ENCODE data around the gene AUH.

Gene AUH

DNA sequence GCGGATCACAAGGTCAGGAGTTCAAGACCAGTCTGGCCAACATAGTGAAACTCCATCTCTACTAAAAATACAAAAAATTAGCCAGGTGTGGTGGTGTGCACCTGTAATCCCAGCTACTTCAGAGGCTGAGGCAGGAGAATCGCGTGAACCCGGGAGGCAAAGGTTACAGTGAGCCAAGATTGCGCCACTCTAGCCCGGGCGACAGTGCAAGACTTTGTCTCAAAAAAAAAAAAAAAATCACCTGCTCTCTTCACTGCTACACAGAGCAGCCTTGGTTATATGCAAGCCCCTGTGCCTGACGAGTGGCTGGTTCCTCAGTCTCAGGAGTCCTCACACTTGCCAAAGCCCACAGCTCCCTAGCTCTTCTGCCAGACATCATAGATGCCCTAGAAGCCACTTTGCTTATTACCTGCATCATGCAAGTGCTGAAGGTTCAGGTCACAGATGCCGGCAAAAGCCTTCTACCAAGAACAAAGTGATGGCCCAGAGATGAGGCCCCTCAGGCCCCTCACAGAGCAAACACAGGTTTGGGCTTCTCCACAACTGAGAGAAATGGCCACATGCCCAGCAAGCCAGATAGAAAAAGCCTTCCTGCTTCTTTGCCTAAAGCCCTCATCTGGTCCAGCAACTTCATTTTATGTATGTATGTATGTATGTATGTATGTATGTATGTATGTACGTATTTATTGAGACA lies 176.4 kb downstream of the AUH start:
- no peak for DNase-seq

DNA sequence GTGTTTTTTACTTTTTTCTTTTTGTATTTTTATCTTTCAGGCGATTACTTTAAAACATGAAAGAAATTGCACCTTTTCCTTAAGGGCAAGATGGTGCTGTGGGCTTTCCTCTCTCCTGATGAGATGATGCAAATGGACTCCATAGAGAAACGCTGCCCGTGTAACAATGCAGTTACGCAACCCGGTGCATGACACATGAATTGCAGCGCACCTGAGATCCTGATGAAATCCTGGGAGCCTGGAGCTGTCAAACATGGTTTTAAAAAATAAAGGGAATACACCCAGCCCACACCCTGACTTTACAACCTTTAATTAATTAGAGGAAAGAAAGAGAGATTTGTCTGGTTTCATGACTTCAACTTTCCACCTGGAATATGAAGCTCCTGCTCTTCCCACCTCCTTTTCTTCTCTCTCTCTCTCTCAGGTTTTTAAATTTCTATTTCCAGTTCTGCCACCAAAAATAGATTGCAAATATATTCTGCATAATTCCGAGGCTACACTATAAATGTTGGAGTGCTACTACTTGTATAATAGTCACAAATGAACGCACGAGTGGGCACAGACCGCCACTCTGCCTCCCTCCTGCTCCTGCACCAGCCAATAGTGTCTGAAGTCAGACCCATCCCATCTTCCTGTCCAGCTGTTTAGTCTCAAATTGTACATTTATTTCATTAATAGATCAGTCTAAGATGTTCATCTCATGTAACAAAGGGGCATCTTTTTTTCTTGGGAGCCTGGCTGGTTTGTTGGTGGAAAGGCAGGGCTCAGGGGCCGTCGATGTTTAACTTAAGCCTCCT lies 179.1 kb downstream of the AUH start:
- peak in 1 of 2 experiments; percentile 8 for DNase-seq

DNA sequence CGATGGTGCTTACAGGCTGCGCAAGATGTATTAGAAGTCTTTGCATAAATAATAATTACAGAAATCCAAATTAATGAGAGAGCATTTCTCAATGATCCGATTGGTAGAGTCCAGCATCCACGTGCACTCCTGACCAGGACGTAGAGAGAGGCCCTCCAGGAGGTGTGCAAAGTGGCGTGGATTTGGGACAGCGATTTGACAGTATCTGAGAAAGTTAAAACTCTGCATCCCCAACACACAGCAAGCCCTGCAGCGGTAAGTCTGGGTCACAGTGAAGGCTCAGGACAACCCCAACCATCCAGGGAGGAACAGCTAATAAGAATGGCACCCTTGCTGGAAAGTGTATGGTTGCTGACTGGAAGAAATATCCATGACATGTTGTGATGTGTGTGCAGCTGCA lies 180.2 kb downstream of the AUH start:
- no peak for DNase-seq

DNA sequence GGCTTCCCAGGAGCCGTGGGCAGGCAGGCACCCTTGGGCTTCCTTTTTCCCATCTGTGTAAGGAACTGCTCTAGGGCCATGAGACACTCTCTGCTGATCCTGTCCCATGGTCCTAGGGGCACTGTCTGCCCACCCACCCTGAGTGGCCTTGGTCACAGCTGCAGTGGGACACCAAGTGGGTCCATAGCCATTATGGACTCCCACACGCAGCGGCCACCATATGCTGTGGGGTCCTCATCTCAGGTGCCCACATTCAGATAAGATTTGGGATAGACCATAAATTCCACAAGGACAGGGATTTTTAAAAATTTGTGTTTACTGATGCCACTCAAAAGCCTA lies 180.8 kb downstream of the AUH start:
- no peak for DNase-seq

DNA sequence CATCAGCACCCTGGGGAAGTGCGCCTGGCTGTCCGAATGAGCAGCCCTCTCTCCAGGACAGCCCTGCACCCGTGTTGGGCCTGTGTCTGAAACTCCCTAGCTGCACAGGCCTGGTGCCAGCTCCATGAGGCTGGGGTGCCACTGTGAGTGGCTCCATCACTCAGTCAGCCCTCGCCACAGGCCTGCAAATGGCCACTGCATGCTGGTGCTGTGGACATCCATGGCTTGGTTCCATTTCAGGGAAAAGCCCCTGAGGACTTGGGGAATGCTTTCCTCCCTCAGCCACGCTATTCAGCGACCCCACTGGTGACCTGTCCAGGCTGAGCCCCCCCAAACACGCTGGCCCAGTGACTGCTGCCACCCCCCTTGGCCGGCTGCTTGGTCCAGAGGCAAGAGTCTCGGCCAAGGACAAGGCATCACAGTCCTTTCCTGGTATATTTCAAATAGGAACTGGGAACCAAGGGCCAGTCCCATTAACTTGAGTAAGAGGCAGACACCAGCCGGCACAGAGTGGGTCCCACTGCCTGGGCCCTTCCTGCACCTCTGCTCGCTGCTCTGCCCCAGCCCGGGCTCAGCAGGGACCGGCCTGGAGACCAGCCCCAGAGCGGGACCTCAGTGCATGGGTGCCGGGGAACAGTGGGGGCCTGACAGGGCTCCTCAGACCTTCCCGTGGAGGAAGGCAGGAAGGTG lies 181.3 kb downstream of the AUH start:
- DNase-seq: no peak

DNA sequence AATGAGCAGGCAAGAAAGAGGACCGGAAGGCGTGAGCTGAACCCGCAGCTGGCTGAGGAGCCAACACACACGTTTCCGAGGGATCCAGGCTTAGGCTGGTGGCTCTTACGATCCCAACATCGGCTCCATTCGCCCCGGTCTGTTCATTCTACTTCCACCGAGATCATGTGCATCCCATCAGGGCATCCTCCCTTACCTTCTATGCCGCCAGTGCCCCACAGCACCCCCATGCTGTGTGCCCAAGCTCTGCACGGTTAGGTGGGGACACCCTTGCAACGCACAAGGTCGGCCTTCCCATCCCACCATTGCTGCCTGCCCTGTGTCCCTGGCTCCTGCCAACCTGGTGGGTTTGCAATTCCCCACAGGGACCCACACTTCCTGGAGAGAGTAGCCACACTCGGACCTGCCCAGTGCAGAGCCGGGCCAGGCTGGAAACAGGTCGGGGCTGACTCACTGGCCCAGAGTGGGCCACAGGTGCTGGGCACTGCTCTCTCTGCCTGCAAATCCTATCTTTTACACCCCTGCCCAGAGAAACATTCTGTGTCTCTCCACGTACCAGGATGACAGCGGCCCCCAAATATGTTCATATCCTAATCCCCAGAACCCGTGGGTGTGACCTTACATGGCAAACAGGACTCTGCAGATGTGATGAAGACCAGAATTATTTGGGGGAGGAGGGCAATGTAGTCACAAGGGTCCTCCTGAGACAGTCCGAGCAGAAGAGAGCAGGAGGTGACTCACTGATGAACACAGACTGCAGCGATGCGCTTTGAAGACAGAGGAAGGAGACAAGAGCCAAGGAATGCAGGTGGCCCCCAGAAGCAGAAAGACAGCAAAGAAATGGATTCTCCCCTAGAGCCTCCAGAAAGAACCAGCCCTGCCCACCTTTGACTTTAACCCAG lies 182.2 kb downstream of the AUH start:
- no peak for DNase-seq

DNA sequence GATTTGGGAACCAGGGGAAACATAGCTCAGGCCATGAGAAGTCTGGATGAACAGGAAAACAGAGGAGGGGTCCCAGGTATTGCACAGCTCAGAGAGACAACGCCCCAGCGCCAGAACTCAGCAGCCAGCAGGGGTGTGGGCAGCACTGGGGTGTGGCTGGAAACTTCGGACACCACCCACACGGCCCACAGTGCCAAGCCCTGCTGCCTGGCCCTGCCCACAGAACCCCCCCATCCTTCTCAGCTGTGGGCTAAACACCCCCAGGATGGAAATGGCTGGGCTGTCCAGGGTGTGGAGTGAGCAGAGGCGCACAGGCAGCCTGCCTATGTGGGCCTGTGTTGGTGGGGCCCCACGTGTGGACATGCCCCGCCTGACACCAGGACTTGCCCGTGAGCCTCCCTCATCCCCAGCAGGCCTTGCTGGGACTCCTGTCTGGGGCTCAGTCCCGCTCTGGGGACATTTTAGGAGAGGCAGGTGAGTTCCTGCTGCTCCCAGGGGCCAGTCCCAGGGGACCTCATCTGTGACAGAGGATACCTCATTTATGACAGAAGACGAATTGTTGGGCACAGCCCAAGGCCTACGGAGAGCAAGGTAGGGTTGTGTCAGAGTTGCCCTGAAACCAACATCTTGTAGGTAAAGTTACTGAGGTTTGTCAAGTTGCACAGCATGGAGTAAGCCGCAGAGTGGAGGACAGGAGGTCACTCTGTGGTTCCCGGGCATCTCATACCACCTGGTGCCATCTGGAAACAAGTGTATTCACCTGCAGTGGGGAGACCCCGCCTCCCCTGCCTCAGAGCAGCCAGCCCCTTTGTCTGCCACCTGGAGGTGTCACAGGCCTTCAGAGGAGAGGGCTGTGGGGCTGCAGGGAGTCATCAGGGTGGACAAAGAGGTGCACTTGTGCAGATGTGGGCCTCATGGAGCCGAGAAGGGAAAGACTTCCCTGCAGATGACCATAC lies 183.2 kb downstream of the AUH start:
- DNase-seq: no peak

DNA sequence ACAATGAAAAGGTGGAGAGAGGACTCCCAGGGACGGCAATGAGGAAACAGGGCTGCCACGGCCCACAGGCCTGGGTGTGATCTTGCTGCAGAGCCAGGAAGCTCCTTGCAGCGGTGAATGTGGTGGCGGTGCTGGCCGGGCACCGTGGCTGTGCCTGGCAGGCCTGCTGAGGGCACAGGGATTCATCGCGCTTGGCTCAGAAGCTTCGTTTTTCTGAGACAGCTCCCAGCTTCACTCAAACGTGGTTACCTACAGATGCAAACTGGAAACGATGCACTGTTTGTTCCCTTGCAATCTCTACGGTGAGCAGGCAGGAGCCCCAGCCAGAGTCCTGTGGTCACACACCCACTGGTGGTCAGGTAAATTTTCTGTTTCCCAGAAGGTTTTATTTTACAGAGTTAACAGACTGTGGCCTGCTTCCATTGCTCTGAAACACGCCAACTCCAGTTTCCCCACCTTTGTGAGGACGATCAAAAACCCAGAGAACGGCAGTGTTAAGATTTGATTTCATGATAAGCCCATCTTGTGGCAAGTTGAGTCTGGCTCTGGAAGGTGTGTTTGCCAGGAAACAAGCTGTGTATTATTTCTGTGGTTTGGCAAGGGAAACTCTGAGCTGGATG lies 183.9 kb downstream of the AUH start:
- DNase-seq: no peak

DNA sequence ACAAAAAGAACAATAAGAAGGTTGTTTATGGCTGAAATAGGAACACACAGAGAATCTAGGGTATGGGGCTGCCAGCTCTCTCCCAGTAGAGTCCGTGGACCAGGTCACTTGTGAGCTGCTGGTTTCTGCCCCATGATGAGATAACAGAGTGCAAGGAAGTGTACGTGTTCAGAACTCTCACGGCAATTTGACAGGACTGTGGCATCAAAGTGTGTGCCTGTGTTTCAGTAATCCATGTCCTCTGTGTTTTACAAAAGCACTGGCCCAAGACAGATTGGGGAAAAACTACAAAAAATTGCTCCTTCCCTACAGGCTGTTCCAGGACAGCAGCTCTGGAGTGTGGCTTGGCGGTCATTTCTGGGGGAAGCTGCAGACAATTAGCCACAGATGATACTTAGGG lies 184.6 kb downstream of the AUH start:
- no peak for DNase-seq

DNA sequence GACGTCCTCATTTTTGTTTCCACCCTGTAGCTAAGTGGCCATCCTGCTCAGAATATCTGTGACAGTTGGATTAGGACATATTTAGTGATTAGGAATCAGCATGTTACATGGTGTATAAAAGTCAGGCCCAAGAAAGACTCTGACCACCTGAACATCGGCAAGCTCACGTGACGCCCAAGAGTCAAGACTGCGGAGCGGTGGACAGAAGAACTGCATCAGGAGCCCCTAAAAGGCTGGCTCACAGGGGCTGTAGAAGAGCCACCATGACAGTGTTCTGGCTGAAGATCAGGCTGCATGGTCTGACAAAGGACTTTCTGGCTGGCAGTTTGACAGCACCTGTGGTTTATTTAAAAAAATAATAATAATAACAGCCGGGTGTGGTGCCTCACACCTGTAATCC lies 185.3 kb downstream of the AUH start:
- no peak for DNase-seq

DNA sequence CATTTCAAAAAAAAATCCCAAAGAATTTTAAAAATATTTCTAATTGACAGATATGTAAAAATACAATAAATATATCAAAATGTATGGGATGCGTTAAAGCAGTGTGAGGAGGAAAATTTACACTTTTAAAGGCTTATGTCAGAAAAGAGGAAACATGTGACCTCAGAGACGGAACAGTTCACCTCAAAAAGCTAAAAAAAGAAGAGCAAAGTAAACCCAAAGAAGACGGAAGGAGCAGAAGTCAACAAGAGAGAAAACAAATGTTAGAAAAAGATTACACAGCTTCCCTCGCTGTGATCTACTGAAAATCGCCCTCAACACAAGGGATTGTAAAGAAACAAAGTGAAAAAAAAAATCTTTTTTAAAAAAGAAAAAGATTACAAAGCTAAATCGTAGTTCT lies 186.9 kb downstream of the AUH start:
- no peak for DNase-seq

DNA sequence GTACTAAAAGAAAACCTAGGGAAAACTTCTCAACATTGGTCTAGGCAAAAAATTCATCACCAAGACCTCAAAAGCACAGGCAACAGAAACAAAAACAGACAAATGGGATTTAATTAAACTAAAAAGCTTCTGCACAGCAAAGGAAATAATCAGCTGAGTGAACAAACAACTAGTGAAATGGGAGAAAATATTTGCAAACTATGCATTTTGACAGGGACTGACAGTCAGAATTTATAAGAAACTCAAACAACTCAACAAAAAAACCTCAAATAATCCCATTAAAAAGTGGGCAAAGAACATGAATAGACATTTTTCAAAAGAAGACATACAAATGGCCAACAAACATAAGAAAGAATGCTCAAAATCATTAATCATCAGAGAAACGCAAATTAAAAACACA lies 189.4 kb downstream of the AUH start:
- DNase-seq: no peak

DNA sequence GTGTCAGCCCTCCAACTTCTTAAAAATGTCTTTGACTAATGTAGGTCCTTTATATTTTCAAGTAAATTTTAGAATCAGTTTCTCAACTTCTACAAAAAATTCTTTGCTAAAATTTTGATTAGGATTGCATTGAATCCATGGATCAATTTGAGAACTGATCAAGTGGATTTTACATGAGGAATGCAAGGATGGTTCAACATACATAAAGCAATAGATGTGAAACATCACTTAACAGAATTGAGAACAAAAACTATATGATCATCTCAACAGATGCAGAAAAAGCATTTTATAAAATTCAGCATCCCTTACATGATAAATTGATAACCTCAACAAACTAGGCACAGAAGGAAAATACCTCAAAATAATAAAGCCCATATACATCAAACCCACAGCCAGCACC lies 190.8 kb downstream of the AUH start:
- no peak for DNase-seq

DNA sequence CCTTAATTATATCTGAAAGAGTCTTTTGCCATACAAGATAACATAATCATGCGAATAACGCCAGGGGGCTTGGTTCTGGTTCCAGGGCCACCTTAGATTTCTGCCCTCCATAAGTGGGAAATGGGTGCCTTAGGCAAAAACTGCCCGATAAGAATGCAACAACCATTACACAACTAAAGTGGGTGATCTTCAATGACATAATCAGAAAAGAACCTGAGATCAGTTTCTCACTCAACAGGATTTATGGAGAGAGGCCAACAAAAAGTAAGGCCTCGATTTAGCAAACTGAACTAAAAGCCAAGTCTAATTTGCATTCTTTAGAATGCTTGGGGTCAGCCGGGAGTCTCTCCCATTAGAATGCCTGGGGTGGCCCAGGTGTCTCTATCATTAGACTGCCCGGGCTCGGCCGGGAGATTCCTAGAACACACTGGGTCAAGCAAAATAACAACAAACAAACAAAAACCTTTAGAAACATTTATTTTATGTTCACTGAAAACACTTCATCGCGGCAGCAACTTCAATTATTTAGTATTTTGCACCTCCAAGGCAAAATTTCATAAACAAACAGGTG lies 194.8 kb downstream of the AUH start:
- no peak for DNase-seq

DNA sequence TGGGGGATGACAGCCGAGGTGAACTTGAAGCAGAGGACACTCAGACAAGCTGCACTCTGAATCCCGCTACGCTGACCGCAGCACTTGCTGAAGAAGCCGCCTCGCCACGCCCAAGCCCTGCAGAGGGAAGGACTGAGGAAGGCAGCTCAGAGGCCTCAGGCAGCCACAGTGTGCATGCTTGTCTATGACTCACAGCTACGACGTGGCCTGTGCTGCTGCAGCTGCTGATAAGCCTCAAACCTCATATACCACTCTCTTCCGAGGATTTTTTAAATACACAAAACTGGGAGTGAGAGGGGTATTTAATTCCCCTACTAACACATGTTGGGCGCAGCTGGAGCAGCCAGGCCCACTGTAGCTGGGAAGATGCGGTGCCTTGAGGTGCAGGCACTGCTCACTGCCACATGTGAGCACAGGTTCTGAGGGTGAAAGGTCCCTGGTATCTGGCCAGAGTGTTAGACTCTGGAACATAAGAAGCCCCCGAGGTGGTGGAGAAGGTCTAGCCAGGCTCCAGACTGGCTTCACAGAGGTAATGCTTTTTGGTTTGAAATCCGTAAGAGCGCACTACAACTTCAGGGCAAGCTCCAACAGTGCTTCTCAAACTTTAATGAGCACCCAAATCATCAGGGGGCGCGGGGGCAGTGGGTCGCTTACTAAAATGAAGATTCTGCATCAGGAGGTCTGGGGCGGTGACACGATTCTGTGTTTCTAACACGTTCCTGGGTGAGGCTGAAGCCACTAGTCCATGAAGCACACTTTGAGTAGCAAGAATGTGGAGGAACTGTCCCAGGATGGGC lies 196.8 kb downstream of the AUH start:
- no peak for DNase-seq

Data from NCI-H1930 (cell line).